Inflammatory macrophage treated with lipopolysaccharide for 4 hours (primary cell): ENCODE results near the gene KRTAP20-3.
A peak's percentile ranks its signal among the peaks of the same experiment; 100 is the strongest.

Experiments used
- DNase-seq: peaks from one replicate; pipeline ENCODE4 v3.0.0-alpha.2; 2020

Gene KRTAP20-3

DNA sequence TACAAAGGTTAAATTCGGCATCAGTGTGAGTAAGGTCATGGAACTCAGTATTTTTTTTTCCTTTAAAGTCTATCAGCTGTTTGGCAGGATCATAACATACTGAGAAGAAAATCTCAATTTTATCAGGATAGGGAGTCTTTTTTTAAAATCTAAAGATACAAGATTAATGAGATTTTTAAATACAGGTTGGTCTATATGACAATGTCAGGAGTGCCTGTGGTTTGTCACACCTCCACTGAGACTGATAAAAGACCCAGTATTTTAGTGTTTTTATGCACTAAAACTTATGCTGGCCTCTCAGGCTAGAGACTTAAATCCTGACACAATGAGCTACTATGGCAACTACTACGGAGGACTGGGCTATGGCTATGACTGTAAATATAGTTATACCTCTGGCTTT, at the start of gene KRTAP20-3:
Gene KRTAP20-3 (plus strand): TSS at position 301 of the 400 bp plus-strand sequence.
- no peak for DNase-seq

DNA sequence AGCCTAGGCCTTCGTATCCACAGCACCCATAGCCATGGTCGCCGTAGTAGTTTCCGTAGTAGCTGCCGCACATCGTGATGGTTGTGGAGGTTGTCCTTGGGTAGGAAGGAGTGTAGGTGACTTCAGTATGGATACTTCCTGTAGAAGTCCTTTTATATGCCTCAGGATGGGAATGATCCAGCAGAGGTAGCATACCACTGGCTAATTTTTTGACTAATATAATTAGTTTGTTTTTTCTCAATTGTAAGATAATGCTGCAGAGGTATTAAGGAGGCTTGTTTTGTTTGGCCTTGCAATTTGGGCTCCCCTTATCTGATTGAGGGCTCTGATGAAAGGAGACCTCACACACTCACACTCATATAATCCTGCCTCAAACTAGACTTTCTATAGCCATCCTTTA, 43.9 kb upstream of the KRTAP20-3 start, which contains the start of gene KRTAP6-2:
Gene KRTAP6-2 (minus strand): TSS at position 101 of the 400 bp plus-strand sequence. CDS start 28 bp downstream, at position 73.
- DNase-seq, result no peak

DNA sequence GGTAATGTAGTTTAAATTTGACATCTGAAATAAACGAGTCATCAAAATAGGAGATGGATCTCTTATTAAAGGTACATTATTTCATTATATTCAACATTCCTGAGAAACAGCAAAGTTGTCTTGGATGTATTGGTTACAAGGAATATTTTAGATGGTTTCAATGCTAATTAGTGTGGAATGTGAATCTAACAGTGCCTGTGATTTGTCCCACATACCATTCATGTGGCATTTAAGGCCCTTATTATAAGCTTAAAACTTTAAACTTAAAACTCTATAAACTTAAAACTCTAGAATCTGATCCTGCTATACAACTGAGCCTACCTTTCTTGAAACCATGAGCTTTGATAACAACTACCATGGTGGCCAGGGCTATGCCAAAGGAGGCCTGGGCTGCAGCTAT, 41.9 kb upstream of the KRTAP20-3 start, which contains the start of gene KRTAP22-1:
Gene KRTAP22-1 (plus strand): TSS at position 301 of the 400 bp plus-strand sequence.
- no peak for DNase-seq

DNA sequence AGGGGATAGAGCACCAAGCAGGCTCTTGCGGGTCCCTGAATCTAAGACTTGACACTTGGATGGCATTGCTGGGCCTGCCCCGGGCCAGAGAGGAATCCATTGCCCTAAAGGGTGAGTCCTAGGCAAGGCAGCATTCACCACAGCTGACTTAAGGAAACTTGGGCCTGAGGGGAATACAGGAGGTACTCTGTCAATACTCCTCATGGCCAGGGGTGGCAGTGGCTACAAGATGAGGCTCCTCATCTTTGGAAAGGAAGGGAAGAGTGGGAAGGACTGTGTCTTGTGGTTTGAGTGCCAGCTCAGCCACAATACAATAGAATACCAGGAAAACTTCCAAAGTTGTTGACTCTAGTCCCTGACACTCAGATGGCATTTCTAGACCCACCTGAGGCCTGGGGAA, 36.7 kb upstream of the KRTAP20-3 start:
- no peak for DNase-seq

DNA sequence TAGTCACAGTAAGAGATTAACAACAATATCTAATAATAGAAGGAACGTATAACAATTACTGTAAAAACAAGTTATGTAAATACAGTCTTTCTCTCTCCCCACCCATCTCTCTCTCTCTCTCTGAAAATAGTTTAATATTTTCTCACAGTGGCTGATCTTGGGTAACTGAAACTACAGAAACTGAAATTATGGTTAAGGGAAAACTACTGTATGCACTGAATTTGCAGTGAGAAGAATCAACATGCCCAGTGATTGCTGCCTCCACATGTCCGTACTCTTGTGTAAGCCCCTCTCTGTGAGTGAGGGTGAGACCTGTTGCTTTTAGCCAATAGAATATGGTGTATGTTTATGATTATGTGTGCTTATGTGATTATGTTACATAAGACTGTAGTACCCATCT, 30.5 kb upstream of the KRTAP20-3 start:
- no peak for DNase-seq

DNA sequence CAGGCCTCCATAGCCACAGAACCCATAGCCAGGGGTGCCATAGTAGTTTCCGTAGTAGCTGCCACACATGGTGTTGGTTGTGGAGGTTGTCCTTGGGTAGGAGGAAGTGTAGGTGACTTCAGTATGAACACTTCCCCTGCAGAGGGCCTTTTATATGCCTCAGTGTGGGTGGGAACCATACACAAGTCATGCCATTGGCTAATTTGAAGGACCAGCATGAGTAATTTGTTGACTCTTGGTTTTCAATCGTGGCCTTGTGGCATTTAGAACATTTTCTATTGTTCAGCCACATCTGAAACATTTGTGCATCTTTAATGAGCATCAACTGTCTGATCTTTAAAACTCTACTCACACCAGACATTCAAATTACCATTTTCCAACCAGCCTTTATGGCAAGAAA, 28.8 kb upstream of the KRTAP20-3 start, which contains the start of gene KRTAP6-1:
Gene KRTAP6-1 (minus strand): TSS at position 95 of the 400 bp plus-strand sequence. CDS start 26 bp downstream, at position 69.
- no peak for DNase-seq

DNA sequence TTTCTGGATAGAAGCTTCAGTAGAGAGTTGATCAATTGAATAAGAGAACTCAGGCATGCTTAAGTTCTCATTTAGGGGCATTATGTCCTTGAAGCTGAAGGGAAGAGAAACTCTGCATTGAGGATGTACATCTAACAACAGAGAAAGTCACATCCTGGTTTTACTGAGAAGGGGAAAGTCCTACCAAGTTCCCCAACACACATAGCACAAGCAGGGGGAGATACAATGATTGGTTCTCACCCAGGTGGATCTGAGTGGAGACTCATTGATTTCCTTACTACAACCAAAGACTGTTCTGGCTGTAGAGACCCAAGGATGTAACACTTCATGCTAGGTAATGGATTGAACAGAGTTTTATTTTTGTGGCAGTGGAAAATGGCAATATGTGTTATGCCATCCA, 27.5 kb upstream of the KRTAP20-3 start:
- no peak for DNase-seq

DNA sequence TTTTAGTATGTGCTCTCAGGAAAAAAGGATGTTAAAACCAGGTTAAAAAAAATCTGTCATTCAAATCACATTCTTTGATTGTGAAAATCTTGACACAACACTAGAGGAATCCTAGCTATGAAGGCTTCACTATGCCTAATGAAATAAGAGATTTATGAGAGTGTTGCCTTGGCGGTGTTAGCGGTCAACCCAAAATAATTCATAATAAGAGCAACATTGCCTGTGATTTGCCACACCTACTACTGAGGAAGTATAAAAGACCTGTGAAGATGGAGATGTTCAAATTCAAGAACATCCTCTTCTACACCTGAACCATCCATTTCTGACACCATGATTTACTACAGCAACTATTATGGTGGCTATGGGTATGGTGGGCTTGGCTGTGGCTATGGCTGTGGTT, 26.5 kb upstream of the KRTAP20-3 start, which contains the start of gene KRTAP20-1:
Gene KRTAP20-1 (plus strand): TSS at position 301 of the 400 bp plus-strand sequence. CDS start 30 bp downstream, at position 331.
- DNase-seq, result no peak

DNA sequence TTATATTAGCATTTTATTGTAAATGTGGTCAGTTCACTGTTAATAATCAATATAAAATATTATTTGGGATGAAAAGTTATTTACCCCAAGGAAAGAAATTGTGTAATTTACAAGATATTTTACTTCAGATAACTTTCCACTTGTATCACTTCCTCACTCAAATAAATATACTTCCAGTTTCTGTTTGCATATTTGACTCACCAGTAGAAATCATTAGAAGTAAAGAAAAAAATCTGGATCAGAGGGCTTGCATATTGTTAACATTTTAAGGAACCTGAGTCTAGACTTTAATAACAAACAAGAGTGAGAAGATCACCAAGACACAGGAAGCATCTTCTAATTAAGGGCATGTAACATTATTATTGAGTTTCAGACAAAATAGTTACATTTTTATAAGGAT, 22.6 kb upstream of the KRTAP20-3 start:
- peak; percentile 6 for DNase-seq

DNA sequence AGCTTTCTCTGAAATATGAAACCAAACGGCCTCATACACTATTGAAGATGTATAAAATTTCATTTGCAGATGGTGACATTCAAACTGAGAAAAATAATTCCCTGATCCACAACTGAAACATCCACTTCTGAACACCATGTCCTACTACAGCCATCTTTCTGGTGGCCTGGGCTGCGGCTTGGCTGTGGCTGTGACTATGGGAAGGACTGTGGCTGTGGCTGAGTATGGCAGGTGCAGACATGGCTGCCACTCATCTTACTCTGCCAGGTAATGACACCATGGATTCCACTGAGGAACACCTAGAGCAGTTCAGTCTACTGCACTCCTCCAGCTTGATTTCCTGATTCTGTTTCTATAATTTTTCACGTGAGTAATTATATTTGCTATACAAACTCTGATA, 22.1 kb upstream of the KRTAP20-3 start, which contains the start of gene KRTAP20-4:
Gene KRTAP20-4 (plus strand): TSS at position 106 of the 400 bp plus-strand sequence.
- no peak for DNase-seq

DNA sequence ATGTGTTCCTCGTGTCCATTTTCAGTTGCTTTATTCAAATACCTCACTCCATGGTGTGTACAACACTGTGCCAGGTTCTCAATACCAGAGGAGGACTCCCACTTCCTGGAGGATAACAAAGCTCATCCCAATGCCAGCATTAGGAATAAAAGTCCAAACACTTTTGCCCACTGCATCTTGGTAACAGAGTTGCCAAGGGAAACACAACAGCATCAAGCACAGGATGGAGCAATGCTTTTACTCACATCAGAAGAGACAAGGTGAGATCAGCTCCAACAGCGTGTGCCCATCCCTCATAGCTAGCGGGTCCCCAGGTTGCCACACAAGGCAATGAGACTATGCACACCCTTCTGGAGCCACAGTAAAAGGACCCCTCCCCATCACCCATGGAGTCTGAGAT, 19.3 kb upstream of the KRTAP20-3 start:
- no peak for DNase-seq

DNA sequence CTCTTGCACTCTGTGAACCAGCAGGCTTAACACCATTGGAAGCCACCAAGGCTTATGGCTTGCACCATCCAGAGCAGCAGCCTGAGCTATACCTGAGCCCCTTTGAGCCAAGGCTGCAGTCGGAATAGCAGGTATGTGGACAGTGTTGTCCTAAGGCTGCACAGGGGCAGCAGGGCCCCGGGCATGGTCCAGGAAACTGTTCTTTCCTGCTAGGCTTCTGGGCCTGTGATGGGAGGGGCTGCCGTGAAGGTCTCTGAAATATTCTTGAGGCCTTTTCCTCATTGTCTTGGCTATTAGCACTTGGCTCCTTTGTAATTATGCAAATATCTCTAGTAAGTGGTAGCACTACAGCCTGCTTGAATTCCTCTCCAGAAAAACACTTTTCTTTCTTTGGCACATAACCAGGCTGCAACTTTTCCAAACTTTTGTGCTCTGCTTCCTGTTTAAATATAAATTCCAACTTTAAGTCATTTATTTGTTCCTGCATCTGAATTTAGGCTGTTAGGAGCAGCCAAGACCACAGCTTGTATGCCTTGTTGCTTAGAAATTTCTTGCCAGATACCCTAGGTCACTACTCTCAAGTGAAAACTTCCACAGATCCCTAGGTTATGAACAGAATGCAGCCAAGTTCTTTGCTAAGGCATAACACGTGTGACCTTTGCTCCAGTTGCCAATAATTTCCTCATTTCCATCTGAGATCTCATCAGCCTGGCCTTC, 17.1 kb upstream of the KRTAP20-3 start:
- DNase-seq, result no peak

DNA sequence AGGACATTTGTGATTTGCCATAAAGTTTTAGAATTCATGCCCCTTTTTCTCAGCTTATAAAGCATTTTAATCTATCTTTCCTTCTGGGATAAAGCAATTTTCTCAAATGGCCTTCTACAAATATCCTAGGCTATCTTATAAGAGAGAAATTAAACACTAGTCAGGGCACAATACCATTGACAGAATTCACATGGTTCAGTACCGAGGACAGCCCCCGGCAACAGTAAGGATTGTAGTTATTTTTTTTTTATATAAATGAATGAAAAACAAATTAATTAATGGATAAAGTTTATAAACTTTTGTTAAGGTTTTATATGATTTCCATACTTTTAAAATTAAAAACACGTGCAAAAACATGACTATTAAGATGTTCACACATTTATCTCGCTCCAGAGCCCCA, 14.6 kb upstream of the KRTAP20-3 start:
- no peak for DNase-seq

DNA sequence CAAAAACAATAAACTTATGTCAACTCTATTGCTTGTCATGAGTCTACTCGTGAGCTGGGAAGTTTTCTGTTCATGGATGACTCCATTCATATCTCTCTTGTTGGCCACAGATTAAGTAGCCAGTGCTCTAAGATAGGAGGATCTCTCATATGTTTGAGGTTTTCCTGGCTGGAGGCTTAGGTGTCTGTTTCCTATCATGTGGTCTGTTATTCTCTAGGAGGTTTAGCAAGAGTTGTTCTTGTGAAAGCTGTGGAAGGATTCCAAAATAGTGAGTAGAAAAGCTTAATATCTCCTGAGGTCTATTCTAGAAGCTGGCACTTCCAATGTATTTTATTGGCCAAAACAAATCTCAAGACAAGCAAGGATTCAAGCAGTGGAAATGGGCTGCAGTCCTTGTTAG, 13.5 kb upstream of the KRTAP20-3 start:
- DNase-seq, result no peak

DNA sequence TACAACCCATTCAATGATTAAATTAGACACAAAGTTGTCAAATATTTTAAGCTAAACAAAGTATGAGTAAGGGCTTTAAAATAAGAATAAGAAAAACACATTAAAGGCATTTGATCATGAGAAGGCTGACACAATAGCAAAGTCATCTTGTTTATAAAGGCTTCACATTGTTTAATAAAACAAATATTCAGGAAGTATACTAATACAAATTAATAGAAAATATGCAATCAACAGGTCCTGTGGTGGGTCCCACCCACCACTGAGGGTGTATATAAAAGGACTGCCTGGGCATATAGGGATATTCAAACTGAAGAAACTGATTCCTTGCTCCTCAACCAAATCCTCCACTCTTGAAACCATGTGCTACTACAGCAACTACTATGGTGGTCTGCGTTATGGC, 7.8 kb upstream of the KRTAP20-3 start, which contains the start of gene KRTAP20-2:
Gene KRTAP20-2 (plus strand): TSS at position 301 of the 400 bp plus-strand sequence. CDS start 58 bp downstream, at position 359.
- DNase-seq, result no peak

DNA sequence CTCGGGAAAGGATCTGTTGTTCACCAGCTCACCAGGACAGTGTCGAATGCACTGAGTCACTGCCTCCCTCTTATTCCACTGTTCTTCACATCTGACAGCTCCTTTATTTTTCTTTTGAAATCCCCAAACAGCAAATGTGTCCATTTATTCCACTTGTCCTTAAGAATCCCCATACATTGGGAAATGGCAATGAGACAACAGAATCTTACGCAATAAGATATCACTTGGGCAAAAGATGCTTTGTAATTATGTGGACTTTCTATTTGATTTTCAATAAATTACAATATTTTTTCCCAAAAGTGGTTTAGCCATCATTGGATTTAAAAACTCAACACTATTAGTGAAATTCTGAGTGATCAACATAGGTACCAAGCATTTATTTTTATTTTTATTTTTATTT, 4.0 kb upstream of the KRTAP20-3 start:
- no peak for DNase-seq

DNA sequence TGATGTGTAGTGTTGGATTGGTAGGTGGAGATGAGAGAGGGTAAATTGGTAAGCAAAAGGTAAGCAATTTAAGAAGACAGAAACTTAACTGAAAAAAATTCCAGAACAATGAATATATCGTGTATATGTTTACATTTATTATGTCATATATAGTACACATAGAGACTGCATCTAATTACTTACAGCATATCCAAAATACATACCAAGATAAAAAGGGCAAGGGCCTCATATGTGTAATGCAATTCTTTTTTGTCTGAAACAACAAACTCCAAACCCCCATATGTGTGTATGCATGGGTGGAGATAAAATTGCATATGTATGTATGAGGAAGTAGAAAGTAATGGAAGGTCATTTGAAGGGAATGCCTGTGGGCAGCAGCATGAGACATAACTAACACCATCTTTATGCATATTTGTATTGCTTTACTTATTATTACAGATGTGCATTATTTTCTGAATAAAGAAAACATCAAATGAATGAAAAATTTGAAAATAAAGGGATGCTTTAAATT, 4.3 kb downstream of the KRTAP20-3 start:
- no peak for DNase-seq

DNA sequence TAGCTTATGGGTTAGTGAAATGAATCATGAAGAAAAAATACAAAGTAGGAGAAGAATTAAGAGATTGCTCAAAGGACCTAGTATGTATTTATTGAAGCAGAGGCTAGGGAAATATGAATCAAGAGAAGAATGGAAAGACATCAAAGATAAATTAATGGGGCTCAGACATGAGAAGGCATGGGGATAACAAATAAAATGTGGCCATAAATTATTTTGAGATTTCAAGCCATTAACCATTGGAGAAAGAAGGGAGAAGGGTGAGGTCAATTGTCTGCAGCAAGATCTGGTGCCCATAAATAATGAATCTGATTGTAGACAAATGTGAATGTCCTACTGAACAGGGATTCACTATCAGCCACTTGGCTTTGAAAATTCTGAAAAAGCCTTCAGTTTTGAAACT, 10.2 kb downstream of the KRTAP20-3 start:
- no peak for DNase-seq

DNA sequence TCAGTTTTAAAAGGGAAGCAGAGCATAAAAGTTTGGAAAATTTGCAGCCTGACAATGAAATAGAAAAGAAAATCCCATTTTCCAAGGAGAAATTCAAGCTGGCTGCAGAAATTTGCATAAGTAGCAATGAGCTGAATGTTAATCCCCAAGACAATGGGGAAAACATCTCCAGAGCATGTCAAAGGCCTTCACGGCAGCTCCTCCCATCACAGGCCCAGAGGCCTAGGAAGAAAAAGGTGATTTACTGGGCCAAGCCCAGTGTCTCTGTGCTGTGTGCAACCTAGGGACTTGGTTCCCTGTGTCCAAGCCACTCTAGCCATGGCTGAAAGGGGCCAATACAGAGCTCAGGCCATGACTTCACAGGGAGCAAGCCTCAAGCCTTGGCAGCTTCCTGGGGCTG, 26.1 kb downstream of the KRTAP20-3 start:
- no peak for DNase-seq

DNA sequence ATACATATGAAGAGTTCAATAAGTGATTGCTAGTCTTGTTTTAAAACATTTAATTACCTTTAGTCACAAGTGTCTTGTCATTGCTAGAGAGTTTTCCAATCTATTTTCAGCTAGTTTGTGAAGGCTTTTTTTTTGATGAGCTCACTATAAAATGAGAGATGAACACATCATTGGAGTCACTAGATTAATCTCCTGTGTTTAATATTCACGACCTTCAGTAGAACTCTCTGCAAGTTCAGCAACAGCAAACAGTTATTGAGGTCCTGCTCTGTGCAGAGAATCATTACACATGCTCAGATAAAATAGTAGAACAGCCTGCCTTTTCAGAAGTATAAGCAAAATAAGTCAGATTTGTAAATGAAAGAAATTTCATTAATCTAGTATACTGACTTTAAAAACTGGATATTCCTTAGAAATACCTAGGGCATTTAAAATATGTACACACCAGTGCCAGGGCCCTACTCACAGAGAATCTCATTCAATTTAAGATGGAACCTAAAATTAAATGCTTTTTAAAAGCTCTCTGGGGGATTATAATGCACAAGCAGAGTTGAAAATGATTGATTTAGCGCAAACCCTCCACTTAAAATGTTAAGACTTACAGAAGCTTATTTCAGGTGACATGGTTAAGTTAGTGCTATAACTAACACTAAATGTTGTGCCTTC, 30.5 kb downstream of the KRTAP20-3 start:
- DNase-seq, result no peak

DNA sequence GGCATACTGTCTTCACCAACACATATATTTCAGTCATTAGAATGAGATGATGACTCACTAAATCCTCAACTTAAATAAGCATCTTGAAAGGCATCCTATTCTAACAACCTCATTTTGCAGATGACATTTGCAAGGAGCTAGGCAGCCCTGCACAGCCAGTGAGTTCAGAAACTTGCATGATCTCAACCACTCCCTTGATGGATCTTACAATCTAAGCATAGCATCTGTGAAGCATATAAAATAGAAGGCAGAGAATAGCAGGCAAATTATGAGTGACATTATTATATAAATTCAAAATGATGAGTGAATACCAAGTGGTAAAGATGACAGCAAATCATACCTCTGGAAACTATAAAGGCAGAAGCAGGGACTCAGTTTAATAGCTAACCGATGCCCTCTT, 31.6 kb downstream of the KRTAP20-3 start:
- no peak for DNase-seq

DNA sequence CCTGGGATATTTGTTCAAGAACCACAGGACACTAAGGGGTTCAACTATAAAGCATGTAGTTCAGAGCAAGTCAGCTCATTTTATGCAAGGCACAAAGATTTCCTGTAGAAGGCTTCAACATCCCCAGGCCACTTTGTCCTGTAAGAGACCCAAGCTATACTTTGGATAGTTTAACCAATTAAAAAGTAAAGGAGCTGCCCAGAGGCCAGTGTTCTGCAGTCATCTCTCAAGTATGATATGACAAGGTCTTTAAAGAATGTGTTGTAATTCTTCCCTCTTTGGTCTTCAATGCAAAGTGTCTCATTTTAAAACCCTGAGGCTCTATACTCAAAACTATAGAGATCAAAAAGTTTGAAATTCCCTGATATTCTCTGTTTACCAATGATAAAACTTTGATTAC, 34.1 kb downstream of the KRTAP20-3 start:
- no peak for DNase-seq

DNA sequence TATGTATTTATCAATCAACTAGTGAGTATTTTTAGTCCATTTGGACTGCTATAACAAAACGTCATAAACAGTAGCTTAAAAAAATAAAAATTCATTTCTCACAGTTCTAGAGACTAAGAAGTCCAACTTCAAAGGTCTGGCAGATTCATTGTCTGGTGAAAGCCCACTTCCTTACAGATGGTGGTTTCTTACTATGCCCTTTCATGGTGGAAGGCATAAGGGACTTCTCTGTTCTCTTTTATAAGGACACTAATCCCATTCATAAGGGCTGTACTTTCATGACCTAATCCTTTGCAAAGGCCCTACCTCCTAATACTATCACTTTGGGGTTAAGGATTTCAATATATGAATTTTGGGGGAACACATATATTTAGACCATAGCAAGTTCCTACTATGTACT, 37.9 kb downstream of the KRTAP20-3 start:
- DNase-seq, result no peak

DNA sequence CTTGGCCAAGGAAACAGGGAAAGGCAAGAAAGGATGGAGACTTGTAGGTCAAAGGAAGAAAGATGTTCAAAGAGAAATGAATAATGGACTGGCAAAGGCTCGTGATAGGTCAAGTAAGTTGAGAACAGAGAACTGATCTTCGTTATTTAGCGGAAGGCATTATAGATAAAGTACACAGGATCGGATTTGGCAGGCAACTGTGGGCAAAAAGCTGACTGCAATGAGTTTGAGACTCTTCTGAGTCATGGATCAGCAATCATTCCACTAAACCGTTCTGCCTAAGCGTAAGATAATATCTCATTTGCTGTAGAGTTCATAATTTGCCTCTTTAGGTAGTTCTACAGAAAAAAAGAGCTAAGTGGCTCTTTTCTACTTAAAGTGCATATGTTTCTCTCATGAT, 41.8 kb downstream of the KRTAP20-3 start:
- DNase-seq, result no peak
